Small intestine (tissue), 7 donors: ENCODE data around the gene MBTPS1. TPM values are rescaled to one million over a fixed set of nuclear protein-coding genes. Genes with fewer than 3 reads are reported as not detected.

Source experiments
- DNase-seq, 2 donors: peaks; one replicate each; pipeline versions ENCODE4 v3.0.0 to v3.0.0-alpha.2; 2013
- FAIRE-seq: peaks from 2 replicates; lab custom pipeline; 2012; peaks lifted over from hg19 to GRCh38; lab: Jason Lieb, UNC
- H3K27ac ChIP-seq, 3 donors: one replicate each; pipeline ENCODE4 v1.5.1; 2013; ENCODE audit warnings: low read length in 2 of 3, mild to moderate bottlenecking in 2 of 3, control low read depth in 1 of 3, inconsistent platforms in 1 of 3, low read depth in 1 of 3, moderate library complexity in 1 of 3
- H3K27me3 ChIP-seq, 3 donors: one replicate each; pipeline ENCODE4 v1.6.1; 2013; ENCODE audit warnings: low read length in 3 of 3, inconsistent platforms in 1 of 3; ENCODE audit not compliant: control insufficient read depth in 3 of 3, insufficient read depth in 3 of 3
- H3K36me3 ChIP-seq, 3 donors: one replicate each; pipeline ENCODE4 v1.6.1; 2013; ENCODE audit warnings: low read length in 3 of 3, inconsistent platforms in 1 of 3, low read depth in 1 of 3, mild to moderate bottlenecking in 1 of 3, moderate library complexity in 1 of 3; ENCODE audit not compliant: control insufficient read depth in 3 of 3, insufficient read depth in 2 of 3
- H3K4me1 ChIP-seq, 3 donors: one replicate each; pipeline ENCODE4 v1.6.1; 2013; ENCODE audit warnings: low read length in 2 of 3, inconsistent platforms in 1 of 3, low read depth in 1 of 3, mild to moderate bottlenecking in 1 of 3, moderate library complexity in 1 of 3; ENCODE audit not compliant: control insufficient read depth in 3 of 3, insufficient read depth in 2 of 3
- H3K4me3 ChIP-seq, 3 donors: one replicate each; pipeline ENCODE4 v1.5.1; 2013; ENCODE audit warnings: low read length in 3 of 3, control low read depth in 1 of 3, inconsistent platforms in 1 of 3, low read depth in 1 of 3, mild to moderate bottlenecking in 1 of 3, moderate library complexity in 1 of 3
- H3K9me3 ChIP-seq, 2 donors: one replicate each; pipeline ENCODE4 v1.6.1; 2013; ENCODE audit warnings: low read depth in 1 of 2, low read length in 1 of 2; ENCODE audit not compliant: control insufficient read depth in 2 of 2, insufficient read depth in 1 of 2
- WGBS, 3 donors: extraction: QIAGEN DNeasy Blood & Tissue Kit; methylation state at CpG; one replicate each; pipeline ENCODE4 v1.1.7; 2013; 5-methylcytosine and 5-hydroxymethylcytosine counted together
- polyA plus RNA-seq, 4 donors: library from polyadenylated mRNA; stranded (reverse) in 3 of 4; unstranded in 1 of 4; fragments of 200-250 nt in 3 of 4; fragments of 120-200 nt in 1 of 4; gene quantifications; one replicate each; pipeline versions ENCODE4 v1.2.1 to v1.2.3, GENCODE V29; 2013
- donor health status: healthy with polysubstance abuse.
- donor health status: control.
- donor health status: control.
- donor health status: Bipolar disorder and iron deficiency.
- donor health status: healthy.

The MBTPS1 gene
- polyA plus RNA-seq, 4 donors = 24.0 to 69.0 (median 35.7) TPM

GRCh38 chr16:84082110-84082509 is 34.6 kb downstream of the MBTPS1 start:
- DNase-seq (no peak), FAIRE-seq (no peak)
- Histone ChIP-seq H3K4me3 (no peak overlapping the region), H3K27me3 (no peaks in the 10 kb centered on the region), H3K4me1 (no peaks in the 10 kb centered on the region), H3K36me3 (peaks cover 16 to 59% (median 20%) of the 10 kb centered on the region in 3 donors), H3K27ac (no peak overlapping the region), H3K9me3 (no peaks in the 10 kb centered on the region)
- 82 to 90% (median 87%) methylated on average over 6 of the region's 6 CpGs for WGBS, 3 donors

GRCh38 chr16:84081446-84081989 is 35.2 kb downstream of the MBTPS1 start:
- WGBS, 3 donors = 88 to 90% (median 89%) methylated on average over 14 of the region's 14 CpGs
- H3K36me3 ChIP-seq = peaks cover 13 to 59% (median 16%) of the 10 kb centered on the region in 3 donors
- FAIRE-seq = no peak

DNA sequence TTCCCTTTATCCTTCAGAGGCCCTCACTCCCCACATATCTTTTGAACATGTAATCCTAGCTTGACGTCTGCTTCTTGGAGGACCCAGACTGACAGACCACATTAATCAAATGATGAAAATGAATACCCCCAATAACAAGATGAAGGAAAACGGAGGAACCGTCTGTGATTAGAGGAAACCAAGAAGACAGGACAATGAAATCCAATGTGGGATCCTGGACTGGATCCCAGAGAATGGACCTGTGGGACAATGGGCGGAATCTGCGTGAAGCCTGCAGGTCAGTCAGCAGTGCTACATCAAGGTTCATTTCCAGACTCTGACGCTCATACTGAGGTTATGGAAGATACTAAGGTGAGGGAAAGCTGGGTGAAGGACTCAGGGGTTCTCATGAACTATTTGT is 35.9 kb downstream of the MBTPS1 start:
- H3K27me3 ChIP-seq = no peaks in the 10 kb centered on the region
- 88 to 96% (median 93%) methylated on average over 6 of the region's 6 CpGs for WGBS, 3 donors
- H3K27ac ChIP-seq = no peak overlapping the region
- no peaks in the 10 kb centered on the region for H3K4me1 ChIP-seq
- H3K36me3 ChIP-seq = peaks cover 11 to 52% (median 13%) of the 10 kb centered on the region in 3 donors
- DNase-seq (no peak), FAIRE-seq (no peak)
- H3K9me3 ChIP-seq = no peaks in the 10 kb centered on the region
- no peak overlapping the region for H3K4me3 ChIP-seq

More at GRCh38 chr16:84081446-84081989, 35.2 kb downstream of the MBTPS1 start:
- Histone ChIP-seq H3K27ac (no peak overlapping the region), H3K9me3 (no peaks in the 10 kb centered on the region), H3K27me3 (no peaks in the 10 kb centered on the region), H3K4me3 (no peak overlapping the region), H3K4me1 (no peaks in the 10 kb centered on the region)
- no peak for DNase-seq

GRCh38 chr16:84080378-84080777 is 36.4 kb downstream of the MBTPS1 start:
- Histone ChIP-seq H3K9me3 (no peaks in the 10 kb centered on the region), H3K27ac (no peak overlapping the region), H3K4me3 (no peak overlapping the region), H3K4me1 (no peaks in the 10 kb centered on the region), H3K27me3 (no peaks in the 10 kb centered on the region), H3K36me3 (peaks cover 13 to 53% (median 14%) of the 10 kb centered on the region in 3 donors)
- FAIRE-seq (no peak), DNase-seq (no peak)
- WGBS, 3 donors = 87 to 91% (median 90%) methylated on average over 8 of the region's 8 CpGs

DNA sequence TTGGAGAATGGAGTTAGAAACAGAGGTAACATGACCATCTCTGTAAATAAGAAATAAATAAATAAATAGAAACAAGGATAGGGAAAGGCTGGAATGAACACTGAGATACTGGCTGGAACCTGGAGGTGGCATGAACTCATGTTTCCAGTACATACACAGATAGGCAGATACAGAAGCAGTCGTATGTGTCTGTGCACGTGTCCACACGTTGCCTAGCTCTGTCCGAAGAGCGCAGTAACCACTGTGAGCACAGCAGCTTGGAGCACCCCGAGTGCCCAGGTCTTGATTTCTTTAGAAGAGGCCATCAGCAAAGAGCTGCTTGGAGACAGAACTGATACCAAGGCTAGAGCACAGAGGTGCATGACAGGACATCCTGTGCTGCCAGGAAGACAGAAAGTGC is 37.1 kb downstream of the MBTPS1 start:
- H3K27ac ChIP-seq = no peak overlapping the region
- no peak overlapping the region for H3K4me3 ChIP-seq
- H3K4me1 ChIP-seq = no peaks in the 10 kb centered on the region
- no peaks in the 10 kb centered on the region for H3K27me3 ChIP-seq
- H3K36me3 ChIP-seq = peaks cover 15 to 57% (median 17%) of the 10 kb centered on the region in 3 donors
- 89 to 94% (median 94%) methylated on average over 6 of the region's 6 CpGs for WGBS, 3 donors
- no peak for FAIRE-seq
- DNase-seq = no peak
- no peaks in the 10 kb centered on the region for H3K9me3 ChIP-seq

- 90 to 94% (median 92%) methylated on average over 11 of the region's 11 CpGs for WGBS, 3 donors
- Histone ChIP-seq H3K4me3 (no peak overlapping the region), H3K36me3 (peaks cover 9 to 58% (median 21%) of the 10 kb centered on the region in 3 donors)
Measured at GRCh38 chr16:84075376-84075775, 41.4 kb downstream of the MBTPS1 start.

GRCh38 chr16:84074721-84075120 is 42.0 kb downstream of the MBTPS1 start:
- DNase-seq = no peak
- H3K36me3 ChIP-seq = peaks cover 9 to 57% (median 21%) of the 10 kb centered on the region in 3 donors
- H3K4me3 ChIP-seq = no peak overlapping the region
- FAIRE-seq = no peak
- no peak overlapping the region for H3K27ac ChIP-seq
- H3K9me3 ChIP-seq = no peaks in the 10 kb centered on the region
- no peaks in the 10 kb centered on the region for H3K27me3 ChIP-seq
- H3K4me1 ChIP-seq = no peaks in the 10 kb centered on the region
- WGBS, 3 donors = 89 to 94% (median 94%) methylated on average over 3 of the region's 3 CpGs

More at GRCh38 chr16:84075376-84075775, 41.4 kb downstream of the MBTPS1 start:
- Histone ChIP-seq H3K4me1 (no peaks in the 10 kb centered on the region), H3K9me3 (no peaks in the 10 kb centered on the region), H3K27ac (no peak overlapping the region), H3K27me3 (no peaks in the 10 kb centered on the region)
- no peak for FAIRE-seq
- DNase-seq = no peak

DNA sequence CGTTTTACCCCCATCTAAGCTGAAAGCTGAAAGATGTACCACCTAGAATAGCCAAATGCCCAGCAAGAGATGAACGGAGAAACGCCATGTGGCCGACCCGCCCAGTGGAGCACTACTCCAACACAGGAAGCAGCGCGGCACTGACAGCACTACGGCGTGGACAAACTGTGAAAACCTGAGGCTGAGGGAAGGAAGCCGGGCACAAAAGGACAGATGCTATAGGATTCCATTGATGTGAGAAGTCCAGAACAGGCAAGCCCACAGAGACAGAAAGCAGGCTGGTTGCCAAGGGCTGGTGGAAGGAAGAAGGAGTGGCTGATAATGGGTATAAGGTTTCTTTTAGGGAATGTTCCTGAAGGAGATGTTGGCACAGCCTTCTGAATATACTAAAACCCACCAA is 44.7 kb downstream of the MBTPS1 start:
- 89 to 97% (median 94%) methylated on average over 10 of the region's 10 CpGs for WGBS, 3 donors

GRCh38 chr16:84071121-84071520 is 45.6 kb downstream of the MBTPS1 start:
- no peaks in the 10 kb centered on the region for H3K4me1 ChIP-seq
- H3K36me3 ChIP-seq = peaks cover 18 to 68% (median 30%) of the 10 kb centered on the region in 3 donors
- FAIRE-seq = no peak
- WGBS, 3 donors = 90 to 95% (median 94%) methylated on average over 8 of the region's 8 CpGs
- H3K27ac ChIP-seq = no peak overlapping the region
- no peaks in the 10 kb centered on the region for H3K27me3 ChIP-seq
- no peak for DNase-seq
- no peak overlapping the region for H3K4me3 ChIP-seq
- H3K9me3 ChIP-seq = no peaks in the 10 kb centered on the region

More for the DNA sequence above, 44.7 kb downstream of the MBTPS1 start:
- H3K4me3 ChIP-seq = no peak overlapping the region
- FAIRE-seq (no peak), DNase-seq (no peak)
- H3K27me3 ChIP-seq = no peaks in the 10 kb centered on the region
- no peak overlapping the region for H3K27ac ChIP-seq
- H3K4me1 ChIP-seq = no peaks in the 10 kb centered on the region
- H3K9me3 ChIP-seq = no peaks in the 10 kb centered on the region
- H3K36me3 ChIP-seq = peaks cover 18 to 69% (median 25%) of the 10 kb centered on the region in 3 donors
